Skin epidermis (tissue), 12 donors: ENCODE results near the gene ABHD10.

Source experiments
- H3K27ac ChIP-seq, 21 experiments: fragments of 200-600 bp; sonication (generic) in 11 of 21; one replicate each; pipeline ENCODE4 v1.5.0; 2020; ENCODE audit warnings: mild to moderate bottlenecking in 3 of 21, inconsistent platforms in 2 of 21, moderate library complexity in 2 of 21
- H3K4me3 ChIP-seq, 7 experiments: fragments of 200-600 bp; sonication (generic) in 2 of 7; one replicate each; pipeline ENCODE4 v1.5.0; 2020; ENCODE audit warnings: inconsistent platforms in 2 of 7, mild to moderate bottlenecking in 2 of 7, moderate library complexity in 1 of 7

The ABHD10 gene

DNA sequence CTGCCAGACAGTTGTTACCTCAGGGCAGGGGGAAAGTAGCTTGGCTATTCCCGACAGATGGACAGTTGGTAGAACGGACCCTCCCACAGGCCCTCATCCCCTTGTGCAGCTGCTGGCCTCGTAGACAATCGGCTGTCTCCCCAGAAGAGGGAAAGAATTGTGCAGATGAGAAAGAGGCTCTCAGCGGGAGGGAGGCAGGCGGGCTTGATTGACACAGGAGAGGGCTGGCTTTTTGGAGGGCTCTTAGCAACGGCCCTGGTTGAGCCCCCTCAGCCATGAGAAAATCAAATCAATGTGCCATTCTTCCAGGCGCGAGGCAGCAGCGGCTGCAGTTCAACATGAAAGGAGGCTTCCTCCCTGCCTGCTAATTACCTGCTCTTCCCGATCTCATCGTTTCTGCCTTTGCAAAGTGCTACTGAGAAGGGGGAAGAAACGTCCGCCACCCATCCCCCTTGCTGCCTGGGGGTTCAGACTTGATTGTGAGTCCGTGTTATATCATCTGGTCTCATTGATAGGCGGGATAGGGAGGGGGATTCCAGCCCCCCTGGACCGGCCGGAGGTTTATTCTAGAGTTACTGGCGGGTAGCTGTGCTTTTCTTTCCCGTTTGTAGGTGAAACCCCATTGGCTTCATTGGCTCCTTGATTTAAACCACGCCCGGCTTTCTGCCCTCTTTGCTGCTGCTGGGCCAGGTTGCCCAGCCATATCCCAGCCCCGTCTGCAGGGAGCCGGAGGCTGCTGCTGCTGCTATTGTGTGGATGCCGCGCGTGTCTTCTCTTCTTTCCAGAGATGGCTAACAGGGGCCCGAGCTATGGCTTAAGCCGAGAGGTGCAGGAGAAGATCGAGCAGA is 20.0 kb downstream of the ABHD10 start, which contains the start of gene TAGLN3:
Gene TAGLN3 (plus strand): TSS at position 287 of the 848 bp plus-strand sequence. CDS start 501 bp downstream, at position 788.
- Histone ChIP-seq H3K4me3 (peak within 1 kb of the TSS; percentile 15 to 34 (median 21)), H3K27ac (no peak within 1 kb of the TSS)

DNA sequence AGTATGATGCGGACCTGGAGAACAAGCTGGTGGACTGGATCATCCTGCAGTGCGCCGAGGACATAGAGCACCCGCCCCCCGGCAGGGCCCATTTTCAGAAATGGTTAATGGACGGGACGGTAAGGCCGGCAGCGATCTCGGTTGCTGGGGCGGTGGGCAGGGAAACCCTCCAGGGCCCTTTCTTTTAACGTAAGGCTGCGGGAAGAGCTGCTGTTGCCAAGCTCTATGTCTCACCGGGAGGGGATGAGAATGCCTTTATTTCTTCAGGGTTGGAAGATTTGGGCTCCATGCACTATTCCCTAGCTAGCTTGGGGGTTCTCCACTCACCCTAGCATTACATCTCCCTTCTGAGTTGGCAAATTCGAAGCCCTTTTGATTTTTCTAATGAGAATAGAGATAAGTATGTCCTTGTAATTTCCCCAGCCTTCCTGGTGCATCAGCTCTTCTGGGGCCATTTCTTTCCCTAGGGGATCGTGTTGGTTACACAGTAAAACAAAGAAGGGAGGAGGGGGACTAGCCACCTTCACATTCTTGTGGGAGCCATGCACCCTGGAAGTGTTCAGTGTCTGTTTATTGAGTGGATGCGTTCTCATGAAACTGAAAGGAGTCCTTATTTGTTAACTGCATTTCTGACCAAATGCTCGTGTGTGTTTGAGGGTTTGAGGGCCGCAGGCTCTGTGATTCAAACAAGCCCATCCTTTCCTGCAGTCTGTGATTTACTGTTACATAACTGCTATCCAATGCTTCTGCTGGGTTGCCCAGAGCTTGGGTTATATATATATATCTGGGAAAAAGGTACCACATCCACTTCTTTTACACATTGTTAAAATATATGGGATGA is 20.9 kb downstream of the ABHD10 start:
- peak overlapping the region; percentile 15 to 34 (median 21) for H3K4me3 ChIP-seq
- no peak overlapping the region for H3K27ac ChIP-seq

DNA sequence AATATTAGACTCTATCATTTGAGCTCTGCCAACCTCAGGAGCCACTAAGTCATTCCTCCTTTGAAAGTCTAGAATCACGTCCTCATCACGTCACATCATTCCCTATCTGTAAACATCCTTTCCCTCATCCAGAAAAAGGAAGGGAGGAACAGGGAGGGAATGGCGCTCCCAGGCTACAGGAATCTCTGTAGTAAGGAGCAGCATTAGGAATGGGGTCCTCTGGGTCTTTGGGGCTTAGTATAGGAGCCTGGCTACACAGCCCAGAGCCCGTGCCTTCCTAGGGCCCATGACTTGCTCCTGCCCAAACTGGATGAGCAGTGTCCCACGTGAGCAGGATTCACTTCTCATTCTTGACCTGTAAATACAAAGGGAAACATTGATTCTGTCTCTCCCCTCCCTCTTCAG is 21.5 kb downstream of the ABHD10 start:
- Histone ChIP-seq H3K27ac (no peak overlapping the region), H3K4me3 (no peak overlapping the region)

DNA sequence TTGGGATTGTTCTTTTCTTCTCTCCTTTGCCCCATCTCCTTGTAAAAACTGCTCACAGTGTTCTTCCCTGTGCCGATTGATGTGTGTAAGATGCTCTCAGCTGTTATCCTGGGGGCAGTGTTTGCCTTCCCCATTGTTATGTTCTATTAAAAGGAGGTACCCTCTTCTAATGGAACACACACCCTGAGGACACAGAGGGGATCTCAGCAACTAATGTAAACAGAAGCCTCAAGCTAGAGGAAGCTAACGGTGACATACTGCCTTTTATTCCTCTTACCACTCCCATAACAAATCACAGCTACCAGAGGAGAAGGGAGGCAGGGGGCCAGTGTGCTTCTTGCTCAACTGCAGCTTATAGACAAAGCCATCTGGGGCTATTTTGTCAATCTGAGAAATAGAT is 22.1 kb downstream of the ABHD10 start:
- no peak overlapping the region for H3K27ac ChIP-seq
- H3K4me3 ChIP-seq: no peak overlapping the region

DNA sequence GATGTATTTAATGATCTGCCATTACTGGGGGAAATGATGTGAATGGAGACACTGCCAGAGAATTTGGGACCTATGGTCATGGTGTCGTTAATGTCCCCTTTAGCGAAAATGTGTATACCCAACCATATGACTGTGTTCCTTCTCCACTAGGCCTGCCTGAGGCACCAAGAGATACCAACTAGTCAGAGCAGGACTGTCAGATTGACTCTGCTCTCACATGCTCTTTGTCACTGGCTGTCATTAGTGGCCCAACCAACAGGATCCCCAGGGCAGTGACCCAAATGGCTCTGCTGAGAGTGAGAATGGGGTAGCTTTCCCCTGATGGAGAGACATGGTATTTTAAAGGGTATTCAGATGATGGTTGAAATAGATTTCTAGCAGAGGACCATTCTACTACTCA is 22.7 kb downstream of the ABHD10 start:
- Histone ChIP-seq H3K4me3 (no peak overlapping the region), H3K27ac (no peak overlapping the region)

DNA sequence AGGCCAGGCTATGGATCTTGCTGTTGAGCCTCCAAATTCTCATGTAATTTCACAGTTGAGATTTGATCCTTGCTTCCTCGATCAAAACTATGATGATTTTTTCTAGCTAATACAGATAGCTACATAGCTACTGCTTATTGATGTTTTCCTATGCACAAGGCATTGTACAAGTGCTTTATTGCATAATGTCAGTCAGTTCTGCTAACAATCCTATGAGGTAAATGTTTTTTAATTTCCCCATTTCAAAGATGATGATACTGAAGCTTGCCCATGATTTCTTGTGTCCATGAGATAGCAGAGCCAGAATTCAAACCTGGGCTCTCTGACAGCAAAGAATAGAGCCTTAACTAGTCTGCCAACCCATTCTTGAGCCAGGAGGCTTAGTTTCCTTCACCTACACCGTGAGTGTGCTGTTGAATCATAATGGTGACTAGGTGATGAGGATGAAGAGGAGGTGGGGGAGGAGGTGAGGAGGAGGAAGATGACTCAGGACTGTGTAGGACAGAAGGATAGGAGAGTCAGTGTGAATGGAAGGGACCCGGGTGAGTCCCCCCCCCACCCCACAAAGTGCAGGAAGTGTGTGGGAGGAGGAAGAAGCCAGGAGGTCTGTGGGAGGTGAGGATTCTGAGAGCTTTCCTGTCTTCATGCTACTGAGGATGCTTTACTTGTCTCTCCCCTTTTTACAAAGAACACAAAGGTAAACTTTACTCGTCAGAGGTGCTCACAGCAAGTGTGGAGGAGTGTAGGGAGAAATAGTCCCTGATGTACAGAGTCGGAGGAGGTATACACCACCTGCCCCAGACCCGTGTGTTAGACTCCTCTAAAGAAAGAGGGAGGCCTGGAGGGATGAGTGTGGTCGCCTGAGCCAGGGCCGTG is 23.5 kb downstream of the ABHD10 start:
- no peak overlapping the region for H3K27ac ChIP-seq
- H3K4me3 ChIP-seq: no peak overlapping the region

DNA sequence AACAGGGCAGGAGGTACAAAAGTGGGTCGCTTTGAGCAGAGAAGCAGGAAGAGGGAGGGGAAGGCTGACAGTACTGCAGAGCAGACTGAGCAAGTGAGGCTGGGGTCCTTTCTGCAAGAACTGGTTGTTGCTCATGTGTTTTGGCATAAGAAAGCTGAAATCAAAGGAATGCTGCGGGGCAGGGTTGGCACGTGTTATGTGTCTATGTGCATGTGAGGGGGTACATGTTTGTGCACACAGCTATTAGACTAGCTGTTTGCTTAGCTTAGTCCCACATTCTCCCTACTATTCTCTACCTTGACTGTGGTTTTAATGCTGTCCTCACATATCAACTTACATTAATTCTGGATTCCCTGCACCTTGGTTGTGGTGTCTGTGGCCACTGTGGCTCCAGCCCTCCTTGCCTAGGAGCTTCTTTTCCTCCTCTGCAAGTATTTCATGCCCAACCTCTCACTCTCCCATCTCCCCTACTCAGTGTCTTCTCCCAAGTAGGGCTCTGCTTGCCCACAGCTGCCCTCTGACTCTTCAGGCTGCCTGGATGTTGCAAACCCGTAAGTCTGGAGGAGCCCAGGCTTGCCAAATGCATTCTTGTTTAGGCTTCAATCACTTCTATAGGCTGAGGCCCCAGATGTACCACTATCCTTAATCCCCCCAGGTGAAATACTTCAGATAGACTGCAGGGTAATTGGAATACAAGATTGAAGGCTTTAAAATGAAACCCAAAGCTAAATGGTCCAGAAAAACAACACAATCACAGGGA is 24.7 kb downstream of the ABHD10 start:
- H3K27ac ChIP-seq: peak overlapping the region in 1 of 21 experiments; percentile 26
- no peak overlapping the region for H3K4me3 ChIP-seq

DNA sequence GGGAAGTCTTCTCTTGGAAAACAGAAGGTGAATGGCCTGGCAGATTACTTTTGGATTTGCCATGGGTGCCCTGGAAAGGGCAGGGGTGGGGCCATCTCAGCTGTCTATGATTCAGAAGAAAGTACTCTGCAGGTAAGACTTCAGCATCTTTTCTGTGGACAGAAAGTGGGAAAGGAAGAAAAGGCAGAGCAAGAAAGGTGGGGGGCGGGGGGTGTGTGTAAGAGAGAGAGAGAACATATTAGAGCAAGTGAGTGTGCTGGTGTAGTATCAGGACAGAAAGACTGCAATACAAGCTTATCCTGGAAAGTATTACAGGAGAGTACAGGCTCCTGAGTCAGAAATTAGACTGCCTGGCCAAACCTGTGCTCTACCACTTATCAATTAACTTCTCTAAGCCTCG is 25.4 kb downstream of the ABHD10 start:
- H3K27ac ChIP-seq: peak overlapping the region in 1 of 21 experiments; percentile 26
- H3K4me3 ChIP-seq: no peak overlapping the region

DNA sequence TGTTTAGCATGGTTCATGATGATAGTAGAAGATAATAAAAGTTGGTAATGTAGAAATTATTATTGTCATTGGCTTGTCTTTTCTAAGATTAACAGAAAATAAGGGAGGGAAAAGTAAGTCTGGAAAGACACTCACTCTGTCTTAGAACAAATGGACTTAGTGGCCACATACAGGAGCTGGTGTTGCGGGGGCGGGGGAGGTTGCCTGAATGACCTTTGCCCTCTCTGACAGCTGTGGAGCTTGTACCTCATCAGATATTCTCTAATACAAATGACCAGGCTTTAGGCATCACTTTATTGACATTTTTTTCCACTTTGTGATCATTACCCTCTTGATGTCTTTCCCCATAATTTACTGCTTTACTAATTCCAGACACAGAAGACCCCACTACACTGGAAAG is 25.8 kb downstream of the ABHD10 start:
- Histone ChIP-seq H3K4me3 (no peak overlapping the region), H3K27ac (no peak overlapping the region)

DNA sequence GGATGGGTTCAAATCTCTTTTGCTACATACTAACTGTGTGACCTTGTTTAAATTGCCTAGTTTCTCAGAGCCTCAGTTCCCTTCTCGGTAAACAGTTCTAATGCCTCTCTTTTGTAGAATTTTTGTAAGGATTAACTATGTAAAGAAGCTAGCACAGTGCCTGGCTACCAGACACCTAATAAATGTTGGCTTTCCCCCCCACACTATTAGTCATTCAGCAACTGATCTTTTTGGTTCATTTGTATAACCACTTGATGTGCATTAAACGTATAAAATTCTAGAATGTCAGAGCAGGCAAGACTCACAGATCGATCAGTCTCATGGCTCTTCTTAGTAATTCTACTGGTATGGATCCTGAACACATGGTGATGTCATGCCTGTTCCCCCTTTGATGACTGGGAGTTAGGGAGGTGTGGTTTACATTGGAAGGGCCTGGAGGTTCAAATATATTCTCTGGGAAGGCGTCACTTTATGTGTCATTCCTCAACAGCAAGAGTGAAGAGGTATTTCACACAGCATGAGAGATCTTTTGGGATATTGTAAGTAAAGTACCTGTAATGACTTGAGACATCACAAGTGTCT is 26.4 kb downstream of the ABHD10 start:
- Histone ChIP-seq H3K27ac (no peak overlapping the region), H3K4me3 (no peak overlapping the region)

DNA sequence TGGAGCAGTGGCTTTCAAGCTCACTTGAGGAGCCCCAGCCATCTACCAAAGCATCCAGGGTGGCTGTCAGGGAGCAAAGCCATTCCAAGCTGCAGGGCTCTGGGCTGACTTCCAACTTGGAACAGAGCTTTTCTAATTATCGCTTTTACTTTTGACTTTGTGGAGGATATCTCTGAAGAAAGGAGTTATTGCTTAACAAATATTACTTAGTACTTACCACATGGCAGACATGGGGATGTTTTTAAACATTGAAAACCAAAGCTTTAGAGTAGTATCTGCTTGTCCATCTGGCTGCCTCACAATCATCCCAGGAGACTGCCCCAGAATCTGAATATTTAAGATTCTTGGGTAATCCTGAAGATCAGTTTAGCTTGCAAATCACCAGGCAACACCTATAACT is 28.8 kb downstream of the ABHD10 start:
- no peak overlapping the region for H3K27ac ChIP-seq
- H3K4me3 ChIP-seq: no peak overlapping the region

DNA sequence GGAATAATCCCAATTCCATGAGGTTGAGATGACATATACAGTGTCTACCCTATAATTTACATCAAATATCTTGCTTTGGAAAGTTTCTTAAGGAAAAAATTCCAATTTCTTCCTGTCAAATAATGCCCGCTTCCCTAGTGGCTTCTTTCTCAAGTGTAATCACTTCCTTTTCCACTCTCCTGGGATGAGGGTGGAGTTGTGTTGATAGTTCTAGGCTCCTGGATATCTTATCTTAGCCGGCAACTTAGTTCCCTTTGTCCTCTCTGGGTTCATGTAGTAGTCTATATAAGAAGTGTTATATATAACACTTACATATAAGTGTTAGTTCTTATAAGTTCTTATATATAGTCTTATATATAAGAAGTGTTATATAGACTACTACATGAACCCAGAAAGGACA is 30.8 kb downstream of the ABHD10 start:
- Histone ChIP-seq H3K27ac (no peak overlapping the region), H3K4me3 (no peak overlapping the region)

DNA sequence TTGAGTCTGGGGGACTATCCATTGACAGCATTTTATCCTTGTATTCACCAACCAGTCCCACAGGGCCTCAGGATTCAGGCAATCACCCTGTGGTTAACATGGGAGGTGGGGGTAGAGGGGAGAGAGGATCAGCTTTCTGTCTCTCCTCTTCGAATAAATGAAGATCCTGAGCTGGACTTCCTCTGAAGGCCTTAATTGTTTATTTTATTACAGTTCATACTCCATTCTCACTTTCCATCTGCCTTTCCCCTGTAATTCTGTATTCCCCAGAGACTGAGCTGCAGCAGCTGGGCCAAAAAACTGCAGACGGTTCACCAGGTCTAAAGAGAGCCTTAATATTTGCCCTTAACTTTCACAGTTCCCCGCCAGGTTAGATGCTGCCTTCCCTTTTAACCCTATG is 31.8 kb downstream of the ABHD10 start:
- Histone ChIP-seq H3K27ac (no peak overlapping the region), H3K4me3 (no peak overlapping the region)

DNA sequence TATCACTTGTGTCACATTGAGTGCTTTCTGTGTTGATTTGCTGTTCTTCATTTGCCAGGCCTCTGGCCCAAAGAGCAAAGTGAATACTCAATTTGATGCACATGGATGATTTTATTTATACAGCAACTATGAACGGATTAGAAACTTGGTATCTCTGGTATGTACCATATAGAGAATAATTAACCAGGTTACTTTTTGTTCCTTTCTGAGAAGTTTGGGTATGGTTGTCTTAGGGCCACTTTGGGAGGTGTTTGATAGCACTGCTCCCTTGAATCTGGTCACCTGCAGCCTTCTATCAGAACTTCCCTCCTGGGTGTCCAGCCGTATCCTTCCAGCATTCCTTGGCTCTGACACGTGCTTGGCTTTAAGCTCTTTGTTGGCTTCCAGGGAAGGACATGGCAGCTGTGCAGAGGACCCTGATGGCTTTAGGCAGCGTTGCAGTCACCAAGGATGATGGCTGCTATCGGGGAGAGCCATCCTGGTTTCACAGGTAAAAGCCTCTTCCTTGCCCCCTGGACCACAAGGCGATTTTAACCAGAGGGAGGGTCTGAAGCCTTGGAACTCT is 32.6 kb downstream of the ABHD10 start:
- Histone ChIP-seq H3K27ac (no peak overlapping the region), H3K4me3 (no peak overlapping the region)

DNA sequence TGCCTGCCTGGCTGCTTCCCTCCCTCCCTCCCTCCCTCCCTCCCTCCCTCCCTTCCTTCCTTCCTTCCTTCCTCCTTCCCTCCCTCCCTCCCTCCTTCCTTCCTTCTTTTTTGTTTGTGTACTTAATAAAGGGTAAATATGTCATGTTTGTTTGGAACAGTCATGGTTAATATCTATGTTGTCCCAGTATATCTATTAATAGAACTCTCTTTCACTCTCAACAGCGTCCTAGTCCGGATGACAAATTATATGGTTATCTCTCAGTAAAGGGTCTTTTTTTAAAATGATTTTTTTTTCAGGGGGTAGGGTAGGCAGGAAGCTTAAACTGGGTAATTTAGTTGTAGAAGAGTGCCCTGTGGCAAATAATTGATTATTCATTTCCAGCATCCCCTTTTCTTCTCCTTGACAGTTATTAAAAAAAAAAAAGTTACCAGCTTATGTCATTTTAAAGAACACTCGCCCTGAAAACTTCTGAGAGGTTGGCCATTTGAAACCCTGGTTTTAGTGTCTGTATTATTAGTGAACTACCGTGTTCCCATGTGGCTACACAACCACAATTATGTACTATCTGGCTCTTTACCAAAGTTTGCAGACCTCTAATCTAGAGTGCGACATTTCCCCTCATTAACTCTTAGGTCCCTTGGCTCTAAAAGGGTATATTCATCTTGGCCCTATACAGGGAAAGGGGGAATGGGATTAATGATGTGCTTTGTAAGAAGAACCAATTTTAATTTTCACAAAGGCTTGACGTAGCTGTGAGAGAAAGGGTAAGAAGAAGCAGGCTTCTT is 33.6 kb downstream of the ABHD10 start:
- Histone ChIP-seq H3K4me3 (no peak overlapping the region), H3K27ac (no peak overlapping the region)

DNA sequence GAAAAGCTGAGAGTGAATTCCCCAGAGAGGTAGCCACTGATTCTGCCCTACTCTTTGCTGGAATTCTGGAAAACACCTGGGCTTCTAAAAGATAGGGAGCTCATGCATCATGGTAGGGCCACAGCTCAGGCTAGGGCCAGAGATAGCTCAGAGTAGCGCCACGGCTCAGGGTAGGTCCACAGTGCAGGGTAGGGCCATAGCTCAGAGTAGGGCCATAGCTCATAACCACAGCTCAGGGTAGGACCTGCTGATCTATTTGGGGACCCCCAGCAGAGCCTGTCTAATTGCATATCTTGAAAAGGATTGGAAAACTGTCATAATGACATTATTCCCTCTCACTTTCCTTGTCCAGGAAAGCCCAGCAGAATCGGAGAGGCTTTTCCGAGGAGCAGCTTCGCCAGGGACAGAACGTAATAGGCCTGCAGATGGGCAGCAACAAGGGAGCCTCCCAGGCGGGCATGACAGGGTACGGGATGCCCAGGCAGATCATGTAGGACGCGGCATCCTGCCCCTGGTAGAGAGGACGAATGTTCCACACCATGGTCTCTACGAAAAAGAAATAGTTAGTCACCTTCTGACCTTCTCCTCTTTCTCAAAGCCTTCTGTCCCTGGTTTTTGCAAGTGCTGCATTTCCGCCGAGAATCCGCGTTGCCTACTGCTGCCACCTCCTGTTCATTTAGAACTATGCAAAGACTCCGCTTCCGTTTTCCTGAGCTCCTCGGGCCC is 34.4 kb downstream of the ABHD10 start:
- no peak overlapping the region for H3K27ac ChIP-seq
- H3K4me3 ChIP-seq: no peak overlapping the region

DNA sequence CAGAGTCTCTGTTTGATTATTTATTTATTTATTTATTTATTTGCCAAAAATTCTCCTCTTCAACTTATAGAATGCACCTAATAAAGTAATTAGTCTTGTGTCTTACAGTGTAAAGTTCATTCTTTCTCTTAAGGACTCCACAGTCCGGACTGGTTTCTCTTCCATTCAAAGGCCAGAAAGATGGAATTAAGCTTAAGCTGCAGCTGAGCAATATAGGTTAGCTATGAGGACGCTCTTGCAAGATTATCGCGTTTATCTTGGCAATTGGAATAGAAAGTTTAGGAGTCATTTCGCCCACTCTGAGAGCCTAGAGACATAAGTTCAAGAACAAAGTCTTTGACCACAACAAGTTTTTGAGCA is 34.9 kb downstream of the ABHD10 start:
- Histone ChIP-seq H3K4me3 (no peak overlapping the region), H3K27ac (no peak overlapping the region)
